CD8-positive, alpha-beta memory T cell (primary cell): ENCODE results near the gene SLC22A7. TPM values are rescaled to one million over a fixed set of nuclear protein-coding genes. Genes with fewer than 3 reads are reported as not detected.

ENCODE experiments used
- CTCF ChIA-PET: fragments of 350-600 bp; sonication (Branson Sonifier 250); formaldehyde crosslinking; loops from one replicate; lab custom pipeline; 2021; ENCODE audit warnings: antibody characterized with exemption; lab: Charles Lee
- POLR2A ChIA-PET: fragments of 350-600 bp; sonication (Branson Sonifier 250); formaldehyde crosslinking; loops from one replicate; lab custom pipeline; 2021; ENCODE audit warnings: antibody characterized with exemption; lab: Charles Lee
- DNase-seq, 5 donors: peaks; one replicate each; pipeline versions ENCODE4 v3.0.0 to v3.0.0-alpha.2; 2020 to 2022; ENCODE audit warnings: mixed read lengths in 1 of 5
- H3K27ac ChIP-seq: one replicate; pipeline ENCODE4 v1.7.0; 2013; ENCODE audit warnings: low read depth, mild to moderate bottlenecking, low read length, moderate library complexity
- H3K27me3 ChIP-seq: 2 replicates; pipeline ENCODE4 v1.7.0; 2013; ENCODE audit warnings: low read length, mild to moderate bottlenecking; ENCODE audit not compliant: insufficient read depth, poor library complexity, severe bottlenecking
- H3K36me3 ChIP-seq: 2 replicates; pipeline ENCODE4 v1.7.0; 2013; ENCODE audit warnings: mild to moderate bottlenecking, low read length, moderate library complexity; ENCODE audit not compliant: insufficient read depth
- H3K4me1 ChIP-seq: 2 replicates; pipeline ENCODE4 v1.7.0; 2013; ENCODE audit warnings: mild to moderate bottlenecking, low read length, moderate library complexity; ENCODE audit not compliant: insufficient read depth
- H3K4me3 ChIP-seq: 2 replicates; pipeline ENCODE4 v1.7.0; 2013; ENCODE audit warnings: mild to moderate bottlenecking, low read length
- H3K9me3 ChIP-seq: 2 replicates; pipeline ENCODE4 v1.7.0; 2013; ENCODE audit warnings: mild to moderate bottlenecking, low read length
- H3K27ac Mint-ChIP-seq, 8 donors: one replicate each; pipeline ENCODE4 v1.8.0; 2020 to 2021; ENCODE audit warnings: mixed read lengths in 8 of 8, mild to moderate bottlenecking in 6 of 8, inconsistent platforms in 3 of 8, moderate library complexity in 3 of 8
- H3K27me3 Mint-ChIP-seq, 2 donors: one replicate each; pipeline ENCODE4 v1.8.0; 2020 to 2021; ENCODE audit warnings: mixed read lengths in 2 of 2, mild to moderate bottlenecking in 1 of 2, moderate library complexity in 1 of 2
- H3K36me3 Mint-ChIP-seq, 3 donors: one replicate each; pipeline ENCODE4 v1.8.0; 2020 to 2021; ENCODE audit warnings: mixed read lengths in 3 of 3, inconsistent platforms in 1 of 3, mild to moderate bottlenecking in 1 of 3
- H3K4me1 Mint-ChIP-seq, 3 donors: one replicate each; pipeline ENCODE4 v1.8.0; 2020 to 2021; ENCODE audit warnings: mixed read lengths in 3 of 3, inconsistent platforms in 1 of 3, mild to moderate bottlenecking in 1 of 3
- H3K4me3 Mint-ChIP-seq, 7 donors: one replicate each; pipeline ENCODE4 v1.8.0; 2020 to 2021; ENCODE audit warnings: mixed read lengths in 7 of 7, mild to moderate bottlenecking in 6 of 7, moderate library complexity in 4 of 7, inconsistent platforms in 2 of 7
- H3K9me3 Mint-ChIP-seq, 5 donors: one replicate each; pipeline ENCODE4 v1.8.0; 2020 to 2022; ENCODE audit warnings: mixed read lengths in 5 of 5, mild to moderate bottlenecking in 3 of 5, moderate library complexity in 2 of 5, inconsistent platforms in 1 of 5
- polyA plus RNA-seq: library from polyadenylated mRNA; unstranded; fragments of 300-500 nt; fragmentation: Illumina TruSeq; gene quantifications from one replicate; pipeline ENCODE4 v1.2.3, GENCODE V29; 2021
- total RNA-seq, 2 experiments: library from RNA; stranded (reverse); gene quantifications; one replicate each; pipeline ENCODE4 v1.2.3, GENCODE V29; 2021

SLC22A7 gene
- total and polyA plus RNA-seq, 3 experiments from 2014 or later: not detected

DNA sequence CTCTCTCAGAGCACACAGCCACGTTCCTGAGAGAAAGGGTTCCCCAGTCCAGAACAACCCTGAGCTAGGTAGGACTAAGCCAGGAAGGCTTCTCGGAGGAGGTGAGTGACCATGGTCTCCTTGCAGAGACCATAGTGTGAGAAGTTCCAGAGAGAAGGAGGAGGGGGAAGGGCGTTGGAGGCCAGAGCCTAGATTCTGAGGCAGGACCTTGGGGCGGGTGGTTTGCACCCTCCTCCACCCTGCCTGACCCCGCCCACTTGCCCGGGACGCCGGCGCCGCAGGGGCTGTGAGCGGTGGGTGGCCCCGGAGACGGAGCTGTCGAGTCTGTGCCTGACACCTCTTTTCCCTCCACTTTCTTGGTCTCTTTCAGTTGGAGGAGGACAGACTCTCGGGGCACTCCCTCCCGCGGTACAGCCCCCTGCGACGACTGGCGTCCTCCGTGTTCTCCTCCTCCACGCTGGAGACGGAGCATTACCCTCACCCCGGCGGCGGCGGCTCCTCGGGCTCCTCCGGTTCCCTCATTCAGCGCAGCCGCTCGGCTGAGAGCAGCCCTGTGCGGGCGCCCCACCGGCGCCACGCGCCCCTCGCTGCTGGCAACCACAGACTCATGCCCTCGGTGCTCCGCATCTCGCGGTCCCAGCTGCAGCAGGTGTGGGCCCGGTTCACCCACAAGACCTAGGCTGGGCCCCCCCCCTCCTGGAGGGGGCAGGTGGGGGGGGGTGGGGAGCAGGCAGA, 28.6 kb upstream of the SLC22A7 start:
- Histone ChIP-seq H3K27me3 (peaks cover 1% of the 10 kb centered on the region), H3K4me3 (peak overlapping the region; percentile 5), H3K36me3 (no peaks in the 10 kb centered on the region), H3K9me3 (no peaks in the 10 kb centered on the region), H3K27ac (no peak overlapping the region), H3K4me1 (peaks cover 5% of the 10 kb centered on the region)
- ChIA-PET POLR2A (interaction anchor here (0.6 kb wide), 1 partner anchor 23 kb away, joined by 3 read pairs; no protein-coding TSS in a partner anchor), CTCF (interaction anchor here (1.3 kb wide), 1 partner anchor 13 kb away, joined by 5 read pairs; no protein-coding TSS in a partner anchor)
- no peak overlapping the region for H3K27ac Mint-ChIP-seq
- peak; percentile 12 to 56 (median 29) for DNase-seq
- peaks cover 13 to 20% of the 10 kb centered on the region in 2 donors for H3K27me3 Mint-ChIP-seq
- no peaks in the 10 kb centered on the region for H3K36me3 Mint-ChIP-seq
- H3K9me3 Mint-ChIP-seq: no peaks in the 10 kb centered on the region
- peaks cover 4 to 11% (median 9%) of the 10 kb centered on the region in 3 donors for H3K4me1 Mint-ChIP-seq
- H3K4me3 Mint-ChIP-seq: peak overlapping the region in 6 of 7 donors; percentile 73 to 78 (median 76)

DNA sequence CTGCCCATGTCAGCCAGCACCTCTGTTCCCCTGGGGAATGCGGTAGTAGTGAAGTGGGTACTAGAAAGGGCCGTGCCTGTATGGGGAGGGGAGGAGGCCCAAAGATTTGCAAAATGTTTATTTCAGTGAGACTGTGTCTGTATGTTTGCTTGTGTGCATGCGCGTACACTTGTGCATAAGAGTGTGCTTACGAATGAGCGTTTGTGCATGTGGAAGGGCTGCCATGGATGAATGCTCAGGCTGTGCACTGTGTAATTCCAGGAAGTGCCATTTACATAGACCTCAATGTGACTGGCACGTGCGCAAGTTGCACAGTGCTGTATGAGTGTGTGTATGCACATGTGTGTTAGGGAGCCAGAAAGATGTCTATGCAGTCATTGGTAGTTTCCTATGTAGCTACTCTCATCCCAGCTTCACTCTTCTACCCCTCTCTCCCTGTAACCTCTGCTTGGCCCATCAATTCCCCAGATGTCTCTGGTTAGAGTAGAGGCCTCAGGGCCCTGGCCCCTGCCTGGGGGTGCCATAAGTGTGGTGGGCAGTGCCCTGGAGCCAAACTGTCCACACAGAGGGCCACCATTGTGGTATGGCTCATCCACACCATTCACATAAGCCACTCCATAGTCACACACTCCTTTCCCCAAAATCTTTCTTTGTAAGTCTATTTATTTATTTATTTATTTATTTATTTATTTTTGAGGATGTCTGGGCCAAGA, 26.8 kb upstream of the SLC22A7 start:
- H3K27me3 ChIP-seq: peaks cover 9% of the 10 kb centered on the region
- Mint-ChIP-seq H3K9me3 (no peaks in the 10 kb centered on the region), H3K4me3 (peak overlapping the region in 3 of 7 donors; percentile 0 to 41 (median 3)), H3K4me1 (peaks cover 9 to 21% (median 15%) of the 10 kb centered on the region in 3 donors), H3K36me3 (no peaks in the 10 kb centered on the region), H3K27me3 (peaks cover 17 to 30% of the 10 kb centered on the region in 2 donors), H3K27ac (no peak overlapping the region)
- peaks cover 11% of the 10 kb centered on the region for H3K4me1 ChIP-seq
- H3K9me3 ChIP-seq: no peaks in the 10 kb centered on the region
- H3K27ac ChIP-seq: no peak overlapping the region
- H3K36me3 ChIP-seq: no peaks in the 10 kb centered on the region
- DNase-seq: no peak
- no peak overlapping the region for H3K4me3 ChIP-seq
- CTCF ChIA-PET: no interaction called here
- POLR2A ChIA-PET: no interaction called here

DNA sequence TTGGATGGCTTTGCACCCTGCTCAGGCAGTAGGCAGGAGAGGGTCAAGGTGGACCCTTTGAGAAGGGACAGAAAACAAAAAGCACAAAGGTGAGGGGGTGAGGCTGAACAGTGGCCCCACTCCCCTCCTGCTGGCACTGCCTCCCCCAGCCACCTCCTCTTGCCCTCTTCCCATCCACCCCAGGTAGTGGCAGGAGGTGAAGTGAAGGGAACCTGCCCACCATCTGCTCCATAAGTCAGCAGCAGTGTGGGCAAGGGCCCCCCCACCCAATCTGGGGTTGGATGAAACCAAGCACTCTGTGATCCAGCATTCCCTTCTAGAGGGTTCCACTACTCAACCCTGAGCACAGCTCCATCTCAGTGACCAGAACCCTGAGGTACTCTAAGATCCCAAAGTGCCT, 26.1 kb upstream of the SLC22A7 start:
- peaks cover 16% of the 10 kb centered on the region for H3K27me3 ChIP-seq
- Mint-ChIP-seq H3K4me3 (peak overlapping the region in 1 of 7 donors; percentile 60), H3K27me3 (peaks cover 19 to 35% of the 10 kb centered on the region in 2 donors), H3K36me3 (no peaks in the 10 kb centered on the region), H3K27ac (peak overlapping the region in 1 of 8 donors; percentile 70), H3K4me1 (peaks cover 9 to 25% (median 16%) of the 10 kb centered on the region in 3 donors), H3K9me3 (no peaks in the 10 kb centered on the region)
- H3K4me1 ChIP-seq: peaks cover 16% of the 10 kb centered on the region
- POLR2A ChIA-PET: no interaction called here
- CTCF ChIA-PET: interaction anchor here (1.0 kb wide), 1 partner anchor 43 kb away, joined by 5 read pairs; the partner anchor contains the start of gene DNPH1
- DNase-seq: no peak
- no peak overlapping the region for H3K27ac ChIP-seq
- H3K36me3 ChIP-seq: no peaks in the 10 kb centered on the region
- H3K9me3 ChIP-seq: no peaks in the 10 kb centered on the region
- no peak overlapping the region for H3K4me3 ChIP-seq

DNA sequence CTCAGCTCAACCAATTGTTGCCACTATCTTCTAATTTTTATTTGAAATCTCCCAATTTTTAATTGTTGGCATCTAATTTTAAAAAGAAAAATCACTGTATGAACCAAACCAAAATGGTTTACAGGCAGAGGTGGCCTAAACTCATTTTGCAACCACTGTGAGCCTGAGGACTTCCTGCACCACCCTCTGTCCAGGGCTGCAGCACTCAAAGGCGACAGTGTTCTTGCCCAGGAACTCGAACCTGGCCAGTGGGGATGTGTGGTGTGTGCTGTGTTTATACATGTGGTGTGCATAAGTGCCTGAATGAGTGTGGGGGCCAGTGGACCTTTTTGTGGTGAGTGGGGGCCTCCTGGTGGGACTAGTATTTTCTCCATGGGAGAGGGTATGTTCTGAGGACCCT, 24.4 kb upstream of the SLC22A7 start:
- peaks cover 23 to 50% of the 10 kb centered on the region in 2 donors for H3K27me3 Mint-ChIP-seq

DNA sequence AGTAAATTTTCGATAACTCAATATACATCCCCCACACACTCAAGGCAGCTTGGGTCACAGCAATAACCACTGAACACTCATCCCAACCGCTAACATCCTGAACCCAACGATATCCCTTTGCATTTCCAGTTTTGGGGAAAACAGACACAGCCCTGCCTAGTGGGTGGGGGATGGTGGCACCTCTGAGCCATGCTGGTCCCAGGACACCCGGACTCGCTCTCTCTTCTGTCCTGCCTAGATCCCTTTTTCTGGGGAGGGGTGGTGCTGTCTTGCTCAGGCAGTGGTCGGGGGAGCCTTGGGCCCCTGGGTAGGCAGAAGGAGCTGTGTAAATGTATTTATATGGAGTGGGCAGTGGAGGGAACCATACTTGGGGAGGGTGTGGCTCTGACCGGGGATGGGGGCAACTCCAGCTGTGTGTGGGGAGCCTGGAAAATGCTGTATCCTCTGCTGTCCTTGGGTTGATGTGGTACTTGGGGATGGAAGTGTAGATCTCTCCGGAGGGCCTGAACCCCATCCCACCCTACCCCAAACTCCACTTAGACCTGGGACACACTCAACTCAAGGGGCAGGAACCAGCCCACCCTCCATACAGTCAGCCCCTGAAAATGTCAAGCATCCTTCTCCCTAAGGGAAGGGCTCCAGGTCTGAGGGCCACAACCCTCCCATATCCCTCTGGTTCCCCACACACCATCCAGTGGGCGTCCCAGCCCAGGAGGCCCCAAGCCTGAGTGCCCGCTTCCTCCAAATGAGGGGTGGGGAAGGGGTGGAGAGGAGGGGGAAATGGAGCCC, 23.7 kb upstream of the SLC22A7 start:
- Mint-ChIP-seq H3K4me1 (peaks cover 7 to 19% (median 10%) of the 10 kb centered on the region in 3 donors), H3K9me3 (no peaks in the 10 kb centered on the region), H3K27me3 (peaks cover 22 to 45% of the 10 kb centered on the region in 2 donors), H3K36me3 (no peaks in the 10 kb centered on the region), H3K4me3 (peak overlapping the region; percentile 33 to 84 (median 77)), H3K27ac (peak overlapping the region in 3 of 8 donors; percentile 47 to 81 (median 70))
- no peak overlapping the region for H3K4me3 ChIP-seq
- ChIA-PET CTCF (no interaction called here), POLR2A (no interaction called here)
- peaks cover 11% of the 10 kb centered on the region for H3K4me1 ChIP-seq
- H3K36me3 ChIP-seq: no peaks in the 10 kb centered on the region
- H3K27ac ChIP-seq: no peak overlapping the region
- H3K27me3 ChIP-seq: peaks cover 18% of the 10 kb centered on the region
- no peak for DNase-seq
- no peaks in the 10 kb centered on the region for H3K9me3 ChIP-seq

More for the DNA sequence above, 24.4 kb upstream of the SLC22A7 start:
- H3K4me3 Mint-ChIP-seq: peak overlapping the region in 5 of 7 donors; percentile 6 to 78 (median 46)
- no peaks in the 10 kb centered on the region for H3K9me3 ChIP-seq
- no peak overlapping the region for H3K4me3 ChIP-seq
- H3K4me1 Mint-ChIP-seq: peaks cover 11 to 25% (median 16%) of the 10 kb centered on the region in 3 donors
- H3K36me3 ChIP-seq: no peaks in the 10 kb centered on the region
- peaks cover 18% of the 10 kb centered on the region for H3K27me3 ChIP-seq
- H3K36me3 Mint-ChIP-seq: no peaks in the 10 kb centered on the region
- H3K27ac ChIP-seq: no peak overlapping the region
- peak overlapping the region in 2 of 8 donors; percentile 70 to 73 for H3K27ac Mint-ChIP-seq
- ChIA-PET POLR2A (no interaction called here), CTCF (no interaction called here)
- no peaks in the 10 kb centered on the region for H3K9me3 Mint-ChIP-seq
- peaks cover 15% of the 10 kb centered on the region for H3K4me1 ChIP-seq
- no peak for DNase-seq

DNA sequence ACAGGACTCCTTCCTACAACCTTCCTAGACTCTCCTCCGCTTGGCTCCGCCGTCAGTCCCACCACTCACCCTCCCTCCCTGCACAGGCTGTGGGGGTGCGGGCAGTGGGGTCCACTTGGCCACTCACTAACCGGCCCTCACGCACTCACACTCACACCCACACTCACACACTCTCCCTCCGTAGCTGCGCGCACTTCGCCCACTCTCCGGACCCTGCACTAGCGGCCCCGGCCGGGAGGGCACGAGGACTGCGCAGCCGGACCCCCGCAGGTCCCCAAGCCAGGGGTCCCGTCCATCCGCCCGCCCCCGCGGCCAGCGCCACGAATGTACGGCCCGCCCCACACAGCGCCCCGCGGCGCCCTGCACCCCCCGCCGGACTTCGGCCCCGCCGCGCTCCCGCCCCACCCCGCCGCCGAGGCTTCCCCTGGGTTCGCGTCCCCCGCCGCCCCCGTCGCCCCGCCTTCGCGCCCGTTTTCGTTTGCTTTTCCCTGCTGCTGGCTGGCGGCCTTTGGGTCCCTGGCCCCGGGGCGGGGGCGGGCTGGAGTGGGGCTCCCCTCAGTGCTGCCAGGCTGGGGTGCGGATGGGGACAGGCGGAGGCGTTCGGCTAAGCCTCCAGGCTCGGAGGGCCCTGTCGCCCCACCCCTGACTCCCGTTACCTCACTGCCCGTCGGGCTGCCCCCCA, 23.0 kb upstream of the SLC22A7 start:
- H3K27ac ChIP-seq: no peak overlapping the region
- CTCF ChIA-PET: interaction anchor here (1.1 kb wide), 1 partner anchor 123 kb away, joined by 3 read pairs; no protein-coding TSS in a partner anchor
- Mint-ChIP-seq H3K36me3 (no peaks in the 10 kb centered on the region), H3K27ac (peak overlapping the region in 4 of 8 donors; percentile 2 to 81 (median 44)), H3K4me3 (peak overlapping the region; percentile 58 to 85 (median 78)), H3K4me1 (peaks cover 7 to 19% (median 9%) of the 10 kb centered on the region in 3 donors), H3K9me3 (no peaks in the 10 kb centered on the region), H3K27me3 (peaks cover 19 to 43% of the 10 kb centered on the region in 2 donors)
- no peaks in the 10 kb centered on the region for H3K36me3 ChIP-seq
- peak; percentile 11 to 59 (median 15) for DNase-seq
- H3K4me3 ChIP-seq: peak overlapping the region; percentile 66
- H3K27me3 ChIP-seq: peaks cover 18% of the 10 kb centered on the region
- peaks cover 11% of the 10 kb centered on the region for H3K4me1 ChIP-seq
- no peaks in the 10 kb centered on the region for H3K9me3 ChIP-seq
- POLR2A ChIA-PET: interaction anchor here (1.2 kb wide), 1 partner anchor 51 kb away, joined by 3 read pairs; no protein-coding TSS in a partner anchor
